Kidney (tissue), 14 donors: ENCODE data around the gene NAT16. TPM values are rescaled to one million over a fixed set of nuclear protein-coding genes. Genes with fewer than 3 reads are reported as not detected.

ENCODE experiments used
- DNase-seq, 5 donors: peaks; one replicate each; pipeline ENCODE4 v3.0.0-alpha.2; 2013 to 2020
- FAIRE-seq: peaks from 2 replicates; lab custom pipeline; 2012; peaks lifted over from hg19 to GRCh38; lab: Jason Lieb, UNC
- H3K27ac ChIP-seq, 2 donors: one replicate each; pipeline ENCODE4 v1.7.0; 2013; ENCODE audit warnings: low read depth in 2 of 2, low read length in 2 of 2, inconsistent platforms in 1 of 2
- H3K27me3 ChIP-seq: one replicate; pipeline ENCODE4 v1.7.1; 2013; ENCODE audit warnings: low read length, inconsistent platforms; ENCODE audit not compliant: control insufficient read depth, insufficient read depth
- H3K36me3 ChIP-seq, 3 donors: one replicate each; pipeline versions ENCODE4 v1.7.0 to v1.7.1; 2013; ENCODE audit warnings: low read length in 3 of 3, control low read depth in 1 of 3, inconsistent platforms in 1 of 3; ENCODE audit not compliant: insufficient read depth in 3 of 3, control insufficient read depth in 2 of 3
- H3K4me1 ChIP-seq, 3 donors: one replicate each; pipeline versions ENCODE4 v1.7.0 to v1.7.1; 2013; ENCODE audit warnings: low read length in 3 of 3, inconsistent platforms in 1 of 3, low read depth in 1 of 3; ENCODE audit not compliant: control insufficient read depth in 2 of 3, insufficient read depth in 2 of 3
- H3K4me3 ChIP-seq, 3 donors: one replicate each; pipeline versions ENCODE4 v1.7.0 to v1.8.1; 2013; ENCODE audit warnings: low read length in 3 of 3, control low read depth in 1 of 3, inconsistent platforms in 1 of 3
- H3K9ac ChIP-seq, 3 donors: one replicate each; pipeline versions ENCODE4 v1.7.0 to v1.7.1; 2013; ENCODE audit warnings: low read length in 3 of 3, control low read depth in 1 of 3, inconsistent platforms in 1 of 3
- H3K9me3 ChIP-seq, 3 donors: one replicate each; pipeline versions ENCODE4 v1.7.0 to v1.7.1; 2013; ENCODE audit warnings: low read length in 3 of 3, control low read depth in 1 of 3, inconsistent platforms in 1 of 3; ENCODE audit not compliant: control insufficient read depth in 2 of 3, insufficient read depth in 1 of 3
- intact Hi-C: fragments of 100-400 bp; cut with DNase I; formaldehyde crosslinking; loops from one replicate; pipeline ENCODE4 v1.11.1; 2022
- polyA plus RNA-seq: library from polyadenylated mRNA; stranded (reverse); fragments of 350-450 nt; fragmentation: Illumina TruSeq; extraction: RNeasy Lipid Tissue Mini Kit (QIAGEN cat#74804); gene quantifications from one replicate; pipeline ENCODE4 v1.2.3, GENCODE V29; 2014; ENCODE audit warnings: low read depth, low replicate concordance; ENCODE audit not compliant: insufficient read depth
- total RNA-seq: library from RNA; stranded (reverse); fragmentation: NEBNext Ultra II Directional; extraction: Animal tissue kit (Norgen Biotek cat#: 25700); gene quantifications from one replicate; pipeline ENCODE4 v1.2.1, GENCODE V29; 2021
- TF ChIP-seq, protein P1 (sequence below): IDR thresholded peaks from 3 replicates; pipeline ENCODE4 v1.5.1; 2012; ENCODE audit warnings: mild to moderate bottlenecking, moderate library complexity, borderline replicate concordance; ENCODE audit not compliant: insufficient read depth; ENCODE audit errors: extremely low read depth
- donor health status: control.
- donor health status: control.
- donor health status: control.
- donor health status: control.
- donor health status: control.
- donor health status: DM: yes; HTN: yes; CAD: no.
- donor health status: Normal renal cell carcinoma (clear cell type).

Gene NAT16
- total and polyA plus RNA-seq, 2 donors from 2014 or later, result not detected

DNA sequence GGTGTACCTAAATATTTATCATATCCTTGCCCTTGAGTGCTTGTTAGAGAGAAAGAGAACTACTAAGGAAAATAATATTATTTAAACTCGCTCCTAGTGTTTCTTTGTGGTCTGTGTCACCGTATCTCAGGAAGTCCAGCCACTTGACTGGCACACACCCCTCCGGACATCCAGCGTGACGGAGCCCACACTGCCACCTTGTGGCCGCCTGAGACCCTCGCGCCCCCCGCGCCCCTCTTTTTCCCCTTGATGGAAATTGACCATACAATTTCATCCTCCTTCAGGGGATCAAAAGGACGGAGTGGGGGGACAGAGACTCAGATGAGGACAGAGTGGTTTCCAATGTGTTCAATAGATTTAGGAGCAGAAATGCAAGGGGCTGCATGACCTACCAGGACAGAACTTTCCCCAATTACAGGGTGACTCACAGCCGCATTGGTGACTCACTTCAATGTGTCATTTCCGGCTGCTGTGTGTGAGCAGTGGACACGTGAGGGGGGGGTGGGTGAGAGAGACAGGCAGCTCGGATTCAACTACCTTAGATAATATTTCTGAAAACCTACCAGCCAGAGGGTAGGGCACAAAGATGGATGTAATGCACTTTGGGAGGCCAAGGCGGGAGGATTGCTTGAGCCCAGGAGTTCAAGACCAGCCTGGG lies 41.8 kb downstream of the NAT16 start:
- Histone ChIP-seq H3K27me3 (no peaks in the 10 kb centered on the region), H3K9ac (no peak overlapping the region), H3K27ac (no peak overlapping the region), H3K4me1 (peaks cover 0 to 5% (median 0%) of the 10 kb centered on the region in 3 donors), H3K4me3 (no peak overlapping the region), H3K36me3 (no peaks in the 10 kb centered on the region), H3K9me3 (no peaks in the 10 kb centered on the region)
- TF ChIP-seq, protein P1, sequence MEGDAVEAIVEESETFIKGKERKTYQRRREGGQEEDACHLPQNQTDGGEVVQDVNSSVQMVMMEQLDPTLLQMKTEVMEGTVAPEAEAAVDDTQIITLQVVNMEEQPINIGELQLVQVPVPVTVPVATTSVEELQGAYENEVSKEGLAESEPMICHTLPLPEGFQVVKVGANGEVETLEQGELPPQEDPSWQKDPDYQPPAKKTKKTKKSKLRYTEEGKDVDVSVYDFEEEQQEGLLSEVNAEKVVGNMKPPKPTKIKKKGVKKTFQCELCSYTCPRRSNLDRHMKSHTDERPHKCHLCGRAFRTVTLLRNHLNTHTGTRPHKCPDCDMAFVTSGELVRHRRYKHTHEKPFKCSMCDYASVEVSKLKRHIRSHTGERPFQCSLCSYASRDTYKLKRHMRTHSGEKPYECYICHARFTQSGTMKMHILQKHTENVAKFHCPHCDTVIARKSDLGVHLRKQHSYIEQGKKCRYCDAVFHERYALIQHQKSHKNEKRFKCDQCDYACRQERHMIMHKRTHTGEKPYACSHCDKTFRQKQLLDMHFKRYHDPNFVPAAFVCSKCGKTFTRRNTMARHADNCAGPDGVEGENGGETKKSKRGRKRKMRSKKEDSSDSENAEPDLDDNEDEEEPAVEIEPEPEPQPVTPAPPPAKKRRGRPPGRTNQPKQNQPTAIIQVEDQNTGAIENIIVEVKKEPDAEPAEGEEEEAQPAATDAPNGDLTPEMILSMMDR, result peak; percentile 56
- no peak for FAIRE-seq
- intact Hi-C loops, result no loop called here
- DNase-seq, result peak; percentile 63 to 93 (median 80)

- Histone ChIP-seq H3K4me1 (peaks cover 0 to 5% (median 0%) of the 10 kb centered on the region in 3 donors), H3K27ac (no peak overlapping the region), H3K9ac (no peak overlapping the region), H3K9me3 (no peaks in the 10 kb centered on the region), H3K36me3 (no peaks in the 10 kb centered on the region), H3K4me3 (no peak overlapping the region), H3K27me3 (no peaks in the 10 kb centered on the region)
- FAIRE-seq, result no peak
- TF ChIP-seq, protein P1, result no peak
- intact Hi-C loops, result no loop called here
- no peak for DNase-seq
Observed at GRCh38 chr7:101137651-101138212, 42.4 kb downstream of the NAT16 start.

DNA sequence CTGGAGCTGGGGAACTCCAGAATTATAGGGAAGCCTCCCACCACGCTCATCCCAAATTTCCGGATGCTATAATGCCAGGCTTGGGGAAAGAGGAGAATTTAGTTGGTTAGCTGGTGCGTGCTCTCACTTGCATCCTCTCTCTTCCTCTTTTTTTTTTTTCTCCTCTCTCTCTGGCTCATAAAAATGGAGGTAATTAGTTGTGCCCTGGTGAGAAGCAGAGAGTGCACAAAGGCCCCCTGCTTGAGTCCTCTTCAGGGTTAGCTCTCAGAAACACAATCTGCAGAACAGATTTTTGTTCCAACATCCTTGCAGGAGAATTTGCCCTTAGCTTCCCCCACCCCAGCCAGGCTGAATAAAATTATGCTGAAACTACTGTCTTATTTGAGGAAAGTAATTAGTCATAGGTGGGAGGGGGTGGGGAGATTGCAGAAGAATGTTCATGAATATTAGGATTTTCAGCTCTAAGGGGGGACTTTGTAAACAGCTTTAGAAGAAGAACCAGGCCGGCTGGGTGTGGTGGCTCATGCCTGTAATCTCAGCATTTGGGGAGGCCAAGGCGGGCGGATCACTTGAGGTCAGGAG lies 45.6 kb downstream of the NAT16 start:
- H3K9me3 ChIP-seq, result no peaks in the 10 kb centered on the region
- H3K9ac ChIP-seq, result no peak overlapping the region
- no peak overlapping the region for H3K27ac ChIP-seq
- no peaks in the 10 kb centered on the region for H3K27me3 ChIP-seq
- no peak for FAIRE-seq
- no peak overlapping the region for H3K4me3 ChIP-seq
- H3K36me3 ChIP-seq, result no peaks in the 10 kb centered on the region
- DNase-seq, result peak in 1 of 5 donors; percentile 21
- peaks cover 0 to 5% (median 0%) of the 10 kb centered on the region in 3 donors for H3K4me1 ChIP-seq
- intact Hi-C loops, result no loop called here
- TF ChIP-seq, protein P1, result no peak
